ENCODE measurements around the gene LRRC8D.

The LRRC8D gene

GRCh38 chr1:89827902-89828301, 7.1 kb downstream of the LRRC8D start:
- no peak for DNase-seq
- H3K27ac Mint-ChIP-seq = no peak overlapping the region
- no peak overlapping the region for H3K4me3 Mint-ChIP-seq
- H3K27me3 Mint-ChIP-seq (ENCODE audit: low read depth, poor library complexity) = no peaks in the 10 kb centered on the region
- H3K4me1 Mint-ChIP-seq = peaks cover 36% of the 10 kb centered on the region
- peaks cover 41% of the 10 kb centered on the region for H3K36me3 Mint-ChIP-seq (ENCODE audit: low read depth)
- TF ChIP-seq, protein P1, sequence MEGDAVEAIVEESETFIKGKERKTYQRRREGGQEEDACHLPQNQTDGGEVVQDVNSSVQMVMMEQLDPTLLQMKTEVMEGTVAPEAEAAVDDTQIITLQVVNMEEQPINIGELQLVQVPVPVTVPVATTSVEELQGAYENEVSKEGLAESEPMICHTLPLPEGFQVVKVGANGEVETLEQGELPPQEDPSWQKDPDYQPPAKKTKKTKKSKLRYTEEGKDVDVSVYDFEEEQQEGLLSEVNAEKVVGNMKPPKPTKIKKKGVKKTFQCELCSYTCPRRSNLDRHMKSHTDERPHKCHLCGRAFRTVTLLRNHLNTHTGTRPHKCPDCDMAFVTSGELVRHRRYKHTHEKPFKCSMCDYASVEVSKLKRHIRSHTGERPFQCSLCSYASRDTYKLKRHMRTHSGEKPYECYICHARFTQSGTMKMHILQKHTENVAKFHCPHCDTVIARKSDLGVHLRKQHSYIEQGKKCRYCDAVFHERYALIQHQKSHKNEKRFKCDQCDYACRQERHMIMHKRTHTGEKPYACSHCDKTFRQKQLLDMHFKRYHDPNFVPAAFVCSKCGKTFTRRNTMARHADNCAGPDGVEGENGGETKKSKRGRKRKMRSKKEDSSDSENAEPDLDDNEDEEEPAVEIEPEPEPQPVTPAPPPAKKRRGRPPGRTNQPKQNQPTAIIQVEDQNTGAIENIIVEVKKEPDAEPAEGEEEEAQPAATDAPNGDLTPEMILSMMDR (IDR thresholded peaks at IDR 0.05) = no peak
- no peaks in the 10 kb centered on the region for H3K9me3 Mint-ChIP-seq

DNA sequence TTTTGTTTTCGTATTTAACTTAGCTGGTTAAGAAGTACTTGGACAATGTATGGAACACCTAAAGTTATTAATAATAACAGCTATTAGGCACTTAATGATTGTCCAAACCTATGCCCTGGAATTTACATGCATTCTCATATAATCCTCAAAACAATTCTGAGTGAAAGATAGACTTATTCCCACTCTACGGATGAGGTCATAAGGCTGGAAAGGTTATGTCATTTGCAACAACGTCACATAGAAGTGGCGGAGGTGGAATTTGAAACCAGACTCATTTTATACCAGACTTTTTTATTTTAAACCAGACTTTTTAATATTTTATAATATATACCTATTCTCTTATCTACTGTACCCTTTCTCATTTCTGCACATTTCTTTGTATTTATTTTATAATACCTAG, 8.4 kb downstream of the LRRC8D start:
- no peaks in the 10 kb centered on the region for H3K9me3 Mint-ChIP-seq
- H3K4me3 Mint-ChIP-seq = no peak overlapping the region
- H3K4me1 Mint-ChIP-seq = peaks cover 37% of the 10 kb centered on the region
- peaks cover 38% of the 10 kb centered on the region for H3K36me3 Mint-ChIP-seq (ENCODE audit: low read depth)
- TF ChIP-seq, protein P1 (IDR thresholded peaks at IDR 0.05) = no peak
- no peak for DNase-seq
- H3K27ac Mint-ChIP-seq = no peak overlapping the region
- H3K27me3 Mint-ChIP-seq (ENCODE audit: low read depth, poor library complexity) = no peaks in the 10 kb centered on the region

DNA sequence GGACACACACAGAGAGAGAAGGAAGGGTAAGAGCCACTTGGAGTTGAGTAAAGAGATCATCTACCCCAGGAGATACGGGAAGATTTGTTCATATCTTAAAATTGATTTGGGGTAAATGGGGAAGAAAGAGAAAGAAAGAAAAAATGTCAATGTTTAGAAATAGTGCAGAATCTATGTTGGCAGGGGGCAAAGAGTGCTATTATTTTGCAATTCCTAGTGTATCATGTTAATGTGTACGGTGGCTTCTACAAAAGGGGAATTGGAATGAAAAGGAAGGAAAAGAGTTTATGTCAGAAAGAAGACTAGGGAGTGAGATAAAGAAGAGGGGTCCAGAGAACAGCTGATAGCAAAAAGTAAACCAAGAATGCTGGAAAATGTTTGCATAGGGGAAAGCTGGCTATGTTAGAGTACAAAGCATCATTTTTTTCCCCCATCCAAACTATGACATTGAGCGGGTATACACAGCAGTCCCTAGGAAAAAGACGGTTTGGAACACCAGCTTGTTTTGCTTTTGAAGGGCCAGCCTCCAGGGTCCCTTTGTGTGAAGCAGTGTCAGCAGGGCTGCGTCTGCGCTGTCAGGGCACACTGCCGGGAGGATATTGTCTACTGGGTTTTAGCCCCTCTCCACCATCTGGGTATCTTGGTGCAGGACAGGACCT, 10.8 kb downstream of the LRRC8D start:
- TF ChIP-seq, protein P1 (IDR thresholded peaks at IDR 0.05) = no peak
- H3K4me1 Mint-ChIP-seq = peaks cover 53% of the 10 kb centered on the region
- H3K27me3 Mint-ChIP-seq (ENCODE audit: low read depth, poor library complexity) = no peaks in the 10 kb centered on the region
- H3K36me3 Mint-ChIP-seq (ENCODE audit: low read depth) = peaks cover 17% of the 10 kb centered on the region
- no peak overlapping the region for H3K4me3 Mint-ChIP-seq
- no peak for DNase-seq
- no peaks in the 10 kb centered on the region for H3K9me3 Mint-ChIP-seq
- H3K27ac Mint-ChIP-seq = no peak overlapping the region

DNA sequence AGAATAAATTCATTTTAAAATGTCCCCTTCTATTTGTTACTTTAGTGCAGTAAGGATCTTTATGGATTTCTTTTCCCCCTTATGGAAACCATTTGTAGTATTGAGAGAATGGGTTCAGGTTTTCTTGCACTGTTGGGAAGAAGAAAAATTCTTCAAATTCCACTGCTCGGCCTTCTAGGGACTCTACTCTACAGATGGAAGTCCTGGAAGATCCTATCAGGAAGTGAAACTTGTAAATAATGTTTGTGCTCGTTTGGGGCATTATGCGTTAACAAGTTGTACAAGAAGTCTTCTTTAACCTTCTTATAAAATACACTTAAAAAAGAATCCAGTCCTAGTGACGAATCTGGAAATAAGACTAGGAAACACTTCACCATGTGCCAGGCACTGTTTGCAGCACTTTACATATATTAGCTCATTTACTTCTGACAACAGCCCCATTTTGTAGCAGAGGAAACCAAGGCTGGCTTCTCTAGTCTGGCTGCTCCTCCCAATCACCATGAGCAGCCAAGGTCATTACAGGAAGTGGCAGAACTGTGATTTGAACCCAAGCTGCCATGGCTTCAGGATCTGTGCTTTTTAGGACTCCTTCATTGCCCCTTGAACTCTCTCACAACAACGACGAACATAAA, 11.8 kb downstream of the LRRC8D start:
- H3K27me3 Mint-ChIP-seq (ENCODE audit: low read depth, poor library complexity) = no peaks in the 10 kb centered on the region
- DNase-seq = no peak
- H3K4me3 Mint-ChIP-seq = no peak overlapping the region
- H3K27ac Mint-ChIP-seq = no peak overlapping the region
- TF ChIP-seq, protein P1 (IDR thresholded peaks at IDR 0.05) = no peak
- H3K9me3 Mint-ChIP-seq = no peaks in the 10 kb centered on the region
- peaks cover 11% of the 10 kb centered on the region for H3K36me3 Mint-ChIP-seq (ENCODE audit: low read depth)
- H3K4me1 Mint-ChIP-seq = peaks cover 62% of the 10 kb centered on the region

DNA sequence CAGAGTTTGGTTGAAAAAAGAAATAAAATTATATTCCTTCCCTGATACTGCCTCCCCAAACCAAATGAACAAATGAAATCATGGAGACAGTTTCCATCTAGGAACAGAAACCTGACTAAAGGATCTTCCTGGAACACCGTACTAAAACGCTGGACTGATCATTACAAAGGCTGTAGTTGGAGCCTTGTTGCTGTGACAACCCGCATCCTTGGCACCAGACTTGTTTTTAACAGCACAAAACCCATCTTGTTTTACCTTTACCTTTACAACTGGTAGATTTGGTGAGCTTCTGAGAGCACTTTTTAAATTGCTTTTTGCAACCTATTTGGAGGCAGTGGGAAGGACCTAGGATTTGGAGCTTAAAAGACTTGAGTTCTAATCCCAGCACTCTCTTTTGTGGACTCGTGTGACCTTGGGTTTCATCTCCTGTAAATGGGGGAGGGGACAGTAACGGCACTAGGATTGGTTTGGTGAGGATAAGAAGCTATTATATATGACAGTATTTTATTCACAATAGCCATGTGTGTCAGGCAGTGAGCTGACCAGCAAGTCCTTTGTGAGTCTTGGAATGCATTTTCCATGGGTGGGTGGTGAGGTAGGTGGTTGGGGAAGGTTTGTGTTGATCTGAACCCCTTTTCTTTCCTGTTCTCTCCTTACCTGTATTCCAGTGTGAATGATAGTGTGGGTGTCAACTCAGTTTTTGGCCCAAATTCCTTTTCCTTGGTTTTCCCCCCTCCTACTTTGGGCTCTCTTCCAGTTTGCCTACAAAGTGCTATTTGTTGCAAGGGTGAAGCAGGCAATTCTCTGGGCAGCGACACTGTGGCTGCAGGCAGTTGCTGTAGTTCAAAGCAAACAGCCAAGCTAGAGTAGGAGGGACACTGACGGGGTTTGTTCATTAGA, 12.6 kb downstream of the LRRC8D start:
- TF ChIP-seq, protein P1 (IDR thresholded peaks at IDR 0.05) = no peak
- H3K4me3 Mint-ChIP-seq = no peak overlapping the region
- DNase-seq = no peak
- no peaks in the 10 kb centered on the region for H3K9me3 Mint-ChIP-seq
- H3K4me1 Mint-ChIP-seq = peaks cover 65% of the 10 kb centered on the region
- H3K27me3 Mint-ChIP-seq (ENCODE audit: low read depth, poor library complexity) = no peaks in the 10 kb centered on the region
- no peak overlapping the region for H3K27ac Mint-ChIP-seq
- H3K36me3 Mint-ChIP-seq (ENCODE audit: low read depth) = peaks cover 3% of the 10 kb centered on the region
